Colonic mucosa (tissue), 4 donors: ENCODE results near the gene IL18. TPM values are rescaled to one million over a fixed set of nuclear protein-coding genes. Genes with fewer than 3 reads are reported as not detected.

Experiments used
- DNase-seq: peaks from one replicate; pipeline ENCODE4 v3.0.0-alpha.2; 2020
- H3K27ac ChIP-seq: fragments of 200-600 bp; one replicate; pipeline ENCODE4 v1.8.0; 2021
- H3K27me3 ChIP-seq: fragments of 200-600 bp; one replicate; pipeline ENCODE4 v1.8.0; 2021
- H3K36me3 ChIP-seq: fragments of 200-600 bp; one replicate; pipeline ENCODE4 v1.8.0; 2021
- H3K4me1 ChIP-seq: fragments of 200-600 bp; one replicate; pipeline ENCODE4 v1.8.0; 2021; ENCODE audit warnings: mild to moderate bottlenecking
- H3K4me3 ChIP-seq: fragments of 200-600 bp; one replicate; pipeline ENCODE4 v1.8.0; 2021
- H3K9ac ChIP-seq, 2 donors: one replicate each; pipeline ENCODE4 v1.7.0; 2013; ENCODE audit warnings: control low read depth in 2 of 2, low read depth in 2 of 2, low read length in 2 of 2
- H3K9me3 ChIP-seq: fragments of 200-600 bp; one replicate; pipeline ENCODE4 v1.8.0; 2021
- CTCF ChIP-seq: fragments of 200-600 bp; IDR thresholded peaks from one replicate; pipeline ENCODE4 v1.8.0; 2022; ENCODE audit warnings: antibody characterized with exemption, mild to moderate bottlenecking
- intact Hi-C: fragments of 100-400 bp; cut with DNase I; formaldehyde crosslinking; loops from one replicate; pipeline ENCODE4 v1.14.1; 2022
- total RNA-seq, 2 donors: library from RNA; stranded (reverse); fragmentation: NEBNext Ultra II Directional in 1 of 2; extraction: Animal tissue kit (Norgen Biotek cat#: 25700) in 1 of 2; gene quantifications; one replicate each; pipeline ENCODE4 v1.2.1, GENCODE V29; 2021
- donor health status: healthy.
- donor health status: DM: no; HTN: no; CAD: no.
- donor health status: DM: no; HTN: no; CAD: no.

The IL18 gene
- total RNA-seq, 2 donors from 2014 or later = 42.3 to 63.4 TPM

DNA sequence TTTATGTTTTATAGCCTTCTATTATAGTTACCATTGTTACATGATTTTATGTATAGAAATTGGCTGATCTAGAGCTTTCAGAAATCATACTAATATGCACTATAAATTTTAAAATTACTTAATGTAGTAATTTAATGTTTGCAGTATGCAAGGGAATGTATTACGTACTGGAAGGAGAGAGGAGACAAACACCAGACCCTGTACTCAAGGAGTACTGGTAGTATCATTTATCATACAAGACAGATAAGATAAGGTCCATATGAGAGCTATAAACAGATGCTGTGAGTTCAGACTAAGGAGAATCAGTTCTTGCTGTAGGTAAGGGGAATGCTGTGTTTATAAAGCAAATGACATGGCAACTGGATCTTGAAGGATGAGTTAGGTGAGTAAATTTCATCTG, 12.2 kb upstream of the IL18 start:
- DNase-seq = no peak
- intact Hi-C loops = no loop called here
- H3K4me1 ChIP-seq = no peaks in the 10 kb centered on the region
- no peak overlapping the region for H3K9ac ChIP-seq
- H3K9me3 ChIP-seq = no peaks in the 10 kb centered on the region
- no peaks in the 10 kb centered on the region for H3K36me3 ChIP-seq
- TF ChIP-seq CTCF = no peak
- no peaks in the 10 kb centered on the region for H3K27me3 ChIP-seq
- no peak overlapping the region for H3K27ac ChIP-seq
- no peak overlapping the region for H3K4me3 ChIP-seq

DNA sequence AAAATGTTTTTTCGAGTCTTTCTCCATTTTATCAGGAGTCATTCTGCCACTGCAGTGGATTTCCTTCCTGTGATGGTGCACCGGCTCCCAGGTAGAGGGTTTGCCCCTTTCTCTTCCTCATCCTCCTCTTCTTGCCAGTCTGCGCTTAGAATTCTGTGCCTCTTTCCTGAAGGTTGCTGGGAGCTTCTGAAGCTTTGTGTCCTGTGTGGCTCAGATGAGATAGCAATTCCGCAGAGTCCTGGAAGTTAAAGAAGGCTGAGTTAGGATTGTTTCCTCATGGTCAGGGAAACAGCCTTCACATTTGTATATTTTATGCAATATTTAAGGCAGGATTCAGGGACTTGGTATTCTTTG, 11.7 kb upstream of the IL18 start:
- DNase-seq = no peak
- no peaks in the 10 kb centered on the region for H3K4me1 ChIP-seq
- no peaks in the 10 kb centered on the region for H3K9me3 ChIP-seq
- H3K27me3 ChIP-seq = no peaks in the 10 kb centered on the region
- no peak overlapping the region for H3K27ac ChIP-seq
- no peak for TF ChIP-seq CTCF
- no peaks in the 10 kb centered on the region for H3K36me3 ChIP-seq
- intact Hi-C loops = loop anchor here (2.0 kb wide), 1 partner anchor 63 kb away; no protein-coding TSS in a partner anchor
- H3K4me3 ChIP-seq = peak overlapping the region; percentile 12
- H3K9ac ChIP-seq = peak overlapping the region in 1 of 2 donors; percentile 23

GRCh38 chr11:112174789-112175598, 11.1 kb upstream of the IL18 start, which contains the start of gene BCO2:
TSS of gene BCO2 (plus strand) at chr11:112175512. CDS start at chr11:112175602, 90 bp downstream.
- Histone ChIP-seq H3K9me3 (no peaks in the 10 kb centered on the region), H3K4me3 (peak within 1 kb of the TSS; percentile 12), H3K4me1 (no peaks in the 10 kb centered on the region), H3K36me3 (no peaks in the 10 kb centered on the region), H3K27ac (no peak within 1 kb of the TSS), H3K9ac (peak within 1 kb of the TSS in 1 of 2 donors; percentile 23), H3K27me3 (no peaks in the 10 kb centered on the region)
- DNase-seq = peak; percentile 92
- TF ChIP-seq CTCF = peak; percentile 86
- intact Hi-C loops = loop anchor here (2.0 kb wide), 1 partner anchor 62 kb away; no protein-coding TSS in a partner anchor

- intact Hi-C loops = no loop called here
- no peak for DNase-seq
- no peak overlapping the region for H3K9ac ChIP-seq
These were observed 9.3 kb upstream of the IL18 start for GRCh38 chr11:112173152-112173551.

DNA sequence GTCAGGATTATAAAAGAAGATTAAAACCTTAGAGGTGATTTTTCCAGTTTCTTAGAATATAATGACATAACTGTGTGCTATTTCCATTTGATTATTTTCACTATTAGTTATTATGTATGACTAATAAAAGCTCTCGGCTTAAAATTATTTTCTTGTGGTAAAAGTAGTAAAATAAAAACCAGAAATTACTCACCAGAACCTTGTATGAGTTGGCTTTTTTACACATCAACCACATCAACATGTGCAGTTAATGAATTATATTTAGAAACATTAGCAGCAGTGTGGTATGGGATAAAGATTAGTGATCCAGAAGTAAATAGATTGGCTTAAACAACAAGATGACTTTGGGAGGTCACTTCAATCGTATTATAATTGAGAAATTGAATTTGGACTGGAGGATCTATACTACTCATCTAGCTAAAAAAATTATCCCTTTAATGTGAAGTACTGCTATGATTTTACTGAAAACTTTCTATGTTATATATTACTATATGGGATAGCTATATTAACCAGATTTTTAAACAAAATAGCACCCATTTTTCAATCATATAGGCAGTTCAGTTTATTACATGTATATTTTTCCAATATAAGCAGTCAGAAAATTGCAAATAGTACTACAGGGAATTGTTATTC, 8.6 kb upstream of the IL18 start:
- no peak for DNase-seq
- intact Hi-C loops = no loop called here
- no peak for TF ChIP-seq CTCF

More at GRCh38 chr11:112173152-112173551, 9.3 kb upstream of the IL18 start:
- Histone ChIP-seq H3K4me3 (no peak overlapping the region), H3K27ac (no peak overlapping the region), H3K27me3 (no peaks in the 10 kb centered on the region), H3K9me3 (no peaks in the 10 kb centered on the region), H3K4me1 (no peaks in the 10 kb centered on the region), H3K36me3 (no peaks in the 10 kb centered on the region)
- no peak for TF ChIP-seq CTCF

More for the DNA sequence above, 8.6 kb upstream of the IL18 start:
- Histone ChIP-seq H3K9ac (no peak overlapping the region), H3K9me3 (no peaks in the 10 kb centered on the region), H3K4me3 (no peak overlapping the region), H3K36me3 (no peaks in the 10 kb centered on the region), H3K27ac (no peak overlapping the region), H3K4me1 (no peaks in the 10 kb centered on the region), H3K27me3 (no peaks in the 10 kb centered on the region)
